H1 (cell line): Measurements from ENCODE around the gene SPTB. TPM values are rescaled to one million over a fixed set of nuclear protein-coding genes. Genes with fewer than 3 reads are reported as not detected.

Experiments used
- CBX5 ChIP-seq: fragments of 300-800, 300-1000 bp; sonication (generic); IDR thresholded peaks from 2 replicates; pipeline ENCODE4 v1.7.1; 2016; ENCODE audit warnings: antibody characterized with exemption, low read length, low read depth
- EZH2 ChIP-seq: fragments of 200-600 bp; sonication (generic); IDR thresholded peaks from 2 replicates; pipeline ENCODE4 v1.7.1; 2012; ENCODE audit warnings: low read depth, mild to moderate bottlenecking, moderate library complexity, low read length, inconsistent platforms; ENCODE audit not compliant: severe bottlenecking
- RAD21 ChIP-seq, 2 experiments: IDR thresholded peaks in 1 of 2; conservative IDR thresholded peaks in 1 of 2; 2 replicates each; pipeline ENCODE4 v1.6.1; 2011; ENCODE audit warnings: low read depth in 2 of 2, low read length in 2 of 2, improper control_type of control experiment in 1 of 2, inconsistent platforms in 1 of 2, mild to moderate bottlenecking in 1 of 2, moderate library complexity in 1 of 2
- RBBP5 ChIP-seq: IDR thresholded peaks from 2 replicates; pipeline ENCODE4 v1.7.1; 2012; ENCODE audit warnings: low read depth, mild to moderate bottlenecking, inconsistent platforms, low read length, moderate library complexity, borderline replicate concordance
- RFX5 ChIP-seq: IDR thresholded peaks from 2 replicates; pipeline ENCODE4 v1.6.1; 2011; ENCODE audit warnings: low read depth, low read length, improper control_type of control experiment, borderline replicate concordance
- RXRA ChIP-seq: IDR thresholded peaks from 2 replicates; pipeline ENCODE4 v1.6.1; 2011; ENCODE audit warnings: low read depth, mild to moderate bottlenecking, low read length, moderate library complexity; ENCODE audit not compliant: insufficient read depth
- SAP30 ChIP-seq: fragments of 300-600 bp; sonication (generic); IDR thresholded peaks from 2 replicates; pipeline ENCODE4 v1.7.1; 2012; ENCODE audit warnings: low read length, moderate library complexity, mild to moderate bottlenecking, inconsistent platforms; ENCODE audit not compliant: insufficient read depth, insufficient replicate concordance
- SP2 ChIP-seq: IDR thresholded peaks from 2 replicates; pipeline ENCODE4 v1.6.1; 2012; ENCODE audit warnings: mild to moderate bottlenecking, low read length, inconsistent platforms
- SUZ12 ChIP-seq: fragments of 200-600 bp; sonication (generic); IDR thresholded peaks from 2 replicates; pipeline ENCODE4 v1.6.1; 2012; ENCODE audit warnings: mild to moderate bottlenecking, inconsistent platforms, low read length, moderate library complexity, mixed read lengths
- polyA plus RNA-seq, 7 experiments: library from polyadenylated mRNA; depleted of rRNA in 3 of 7; stranded (reverse) in 5 of 7; unstranded in 2 of 7; fragments of >200 nt in 5 of 7; fragments of 200-250 nt in 2 of 7; gene quantifications; 1 replicate in 5 of 7; 2 replicates in 1 of 7; 4 replicates in 1 of 7; pipeline versions ENCODE4 v1.2.1 to v1.2.3, GENCODE V29; 2011 to 2013; ENCODE audit warnings: missing spikeins in 2 of 7, mixed read lengths in 2 of 7
- total RNA-seq: library from RNA; stranded (reverse); fragmentation: NEBNext Ultra II Directional; extraction: Animal tissue kit (Norgen Biotek cat#: 25700); gene quantifications from 2 replicates; pipeline ENCODE4 v1.2.1, GENCODE V29; 2021

SPTB gene
- total and polyA plus RNA-seq, 2 of the 8 experiments (the other 6 are each of a cell fraction or from before 2014, with no cell fraction given): 0.30 to 2.4 TPM

DNA sequence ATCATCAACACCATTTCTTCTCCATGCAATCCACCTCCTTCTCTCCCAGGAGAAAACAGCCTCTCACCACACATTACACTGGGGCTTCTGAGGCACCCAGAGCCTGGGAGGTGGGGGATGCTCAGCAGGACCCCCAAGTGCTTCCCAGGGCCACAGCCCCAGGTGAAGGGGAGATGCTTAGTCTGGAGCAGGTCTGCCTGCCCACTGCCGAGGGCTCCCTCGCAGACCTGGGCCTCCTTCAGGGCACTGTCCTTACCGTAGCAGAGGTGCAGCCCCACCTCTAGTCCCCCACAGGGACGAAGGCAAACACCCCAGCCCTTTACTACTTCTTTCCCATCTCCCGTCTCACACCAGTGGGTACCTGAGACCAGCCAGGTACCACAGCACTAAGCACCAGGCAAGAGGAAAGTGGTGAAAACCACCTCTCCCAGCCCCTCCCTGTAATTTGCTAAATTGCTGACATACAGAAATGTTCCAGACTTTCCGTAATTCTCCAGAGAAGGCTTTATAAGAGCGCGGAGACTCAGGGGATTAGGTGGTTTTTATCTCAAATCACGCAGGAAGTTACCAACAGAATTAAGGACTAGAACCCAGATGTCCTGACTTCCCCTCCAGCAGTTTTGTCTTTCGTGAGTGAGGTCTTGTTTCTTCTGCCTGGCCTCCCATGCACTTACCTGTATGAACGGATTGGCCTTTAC, 116.5 kb downstream of the SPTB start (continued):
- TF ChIP-seq SAP30 (no peak), RAD21 (IDR thresholded peaks at IDR 0.05 in 1 of 2, conservative IDR thresholded peaks at IDR 0.05 in 1 of 2; ENCODE audit: low read depth in 2 of 2, low read length in 2 of 2) (no peak), SUZ12 (no peak), EZH2 (no peak), CBX5 (no peak), SP2 (no peak), RFX5 (no peak), RXRA (no peak), RBBP5 (no peak)
